NCI-H460 (cell line): ENCODE measurements around the gene SLF1. TPM values are rescaled to one million over a fixed set of nuclear protein-coding genes. Genes with fewer than 3 reads are reported as not detected.
"Not testable (repeated sequence)": the region's sequence is repeated elsewhere in the genome, so short reads cannot be mapped to it uniquely, and the experiment has no call there.

Experiments
- DNase-seq: peaks from one replicate; pipeline ENCODE4 v3.0.0-alpha.2; 2016; ENCODE audit warnings: low read depth; ENCODE audit errors: extremely low read depth
- polyA plus RNA-seq: library from polyadenylated mRNA; depleted of rRNA; stranded (reverse); fragments of >200 nt; gene quantifications from 2 replicates; pipeline ENCODE4 v1.2.3, GENCODE V29; 2014; cell fraction: nucleus; rRNA removed
- total RNA-seq: library from RNA; depleted of rRNA; stranded (reverse); fragments of >200 nt; shearing (Covaris generic); gene quantifications from 2 replicates; pipeline ENCODE4 v1.2.3, GENCODE V29; 2014; rRNA removed

The SLF1 gene
- total RNA-seq: 54.8 and 77.0 TPM in 2 replicates
- polyA plus RNA-seq: 50.9 and 67.3 TPM in 2 replicates

GRCh38 chr5:94618493-94619328, at the start of gene SLF1, which contains the start of gene KIAA0825:
Gene SLF1, plus strand, starts transcription at chr5:94618669. Its CDS starts 10,142 bp downstream, at chr5:94628811.
Gene KIAA0825, minus strand, starts transcription at chr5:94618604. Its CDS starts 81,478 bp downstream, at chr5:94537126.
- peak; percentile 89 for DNase-seq

- no peak for DNase-seq
These were observed 47.1 kb upstream of the SLF1 start for GRCh38 chr5:94571415-94571814.

GRCh38 chr5:94573349-94573748, 45.1 kb upstream of the SLF1 start:
- not testable (repeated sequence) for DNase-seq

DNA sequence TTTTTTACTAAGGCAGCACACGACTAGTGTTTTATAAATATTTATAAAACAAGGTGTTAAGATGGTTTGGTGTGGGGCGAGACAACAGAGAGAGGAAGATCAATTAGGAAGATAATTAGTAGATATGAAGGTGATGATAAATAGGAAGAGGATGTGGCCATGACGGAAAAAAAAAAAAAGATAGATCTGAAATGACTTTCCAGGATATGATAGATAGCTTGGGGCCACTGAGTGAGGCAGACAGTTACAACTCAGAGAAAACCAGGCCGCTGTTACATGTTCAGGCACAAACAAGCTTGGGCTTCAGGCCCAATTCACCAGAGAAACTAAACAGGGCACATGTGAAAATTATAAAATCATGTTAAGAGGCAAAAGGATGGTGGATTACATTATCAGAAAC, 43.3 kb upstream of the SLF1 start:
- DNase-seq: no peak

- no peak for DNase-seq
These were observed 40.8 kb upstream of the SLF1 start for GRCh38 chr5:94577466-94578245.

DNA sequence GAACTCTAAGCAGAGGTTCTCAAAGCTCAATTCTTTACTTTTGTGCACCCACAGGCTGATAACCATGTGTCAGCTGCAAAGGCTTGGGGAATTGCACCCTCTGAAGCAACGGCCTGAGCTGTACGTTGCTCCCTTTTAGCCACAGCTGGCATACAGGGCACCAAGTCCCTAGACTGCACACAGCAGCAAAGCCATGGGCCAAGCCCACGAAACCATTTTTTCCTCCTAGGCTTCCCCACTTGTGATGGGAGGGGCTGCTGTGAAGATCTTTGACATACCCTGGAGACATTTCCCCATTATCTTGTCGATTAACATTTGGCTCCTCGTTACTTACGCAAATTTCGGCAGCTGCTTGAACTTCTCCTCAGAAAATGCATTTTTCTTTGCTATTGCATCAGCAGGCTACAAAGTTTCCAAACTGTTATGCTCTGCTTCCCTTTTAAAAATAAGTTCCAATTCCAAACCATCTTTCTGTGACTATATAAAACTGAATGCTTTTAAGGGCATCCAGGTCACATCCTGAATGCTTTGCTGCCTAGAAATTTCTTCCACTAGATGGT, 23.1 kb upstream of the SLF1 start:
- no peak for DNase-seq

GRCh38 chr5:94613583-94613982, 4.9 kb upstream of the SLF1 start:
- peak; percentile 52 for DNase-seq

GRCh38 chr5:94614156-94614805, 4.2 kb upstream of the SLF1 start:
- DNase-seq: no peak

GRCh38 chr5:94615862-94616261, 2.6 kb upstream of the SLF1 start:
- DNase-seq: no peak

DNA sequence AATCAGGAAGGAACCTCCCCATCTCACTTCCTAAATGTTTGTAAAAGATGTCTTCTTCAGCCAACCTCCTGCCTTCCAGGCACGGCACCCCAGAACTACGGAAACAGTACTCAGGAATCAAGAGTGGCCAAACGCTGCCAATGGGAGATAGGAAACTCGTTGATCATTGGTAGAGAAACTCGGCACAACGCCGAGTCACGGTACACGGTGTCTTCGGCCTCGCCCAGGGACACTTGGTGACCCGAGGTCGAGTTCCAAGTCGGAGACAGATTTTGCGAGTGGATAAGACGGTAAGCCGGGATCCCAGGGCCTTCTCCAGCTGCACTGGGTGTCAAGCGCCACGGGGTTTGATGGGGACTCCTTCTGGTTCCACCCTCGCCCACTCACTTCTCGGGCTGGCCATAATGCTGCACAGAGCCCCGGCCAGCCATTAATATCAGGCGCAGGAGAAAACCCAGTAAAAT, 408 bp upstream of the SLF1 start:
- peak; percentile 72 for DNase-seq

GRCh38 chr5:94620256-94620655, 1.8 kb downstream of the SLF1 start:
- DNase-seq: no peak

GRCh38 chr5:94621763-94622162, 3.3 kb downstream of the SLF1 start:
- DNase-seq: no peak

GRCh38 chr5:94623011-94623410, 4.5 kb downstream of the SLF1 start:
- DNase-seq: no peak

DNA sequence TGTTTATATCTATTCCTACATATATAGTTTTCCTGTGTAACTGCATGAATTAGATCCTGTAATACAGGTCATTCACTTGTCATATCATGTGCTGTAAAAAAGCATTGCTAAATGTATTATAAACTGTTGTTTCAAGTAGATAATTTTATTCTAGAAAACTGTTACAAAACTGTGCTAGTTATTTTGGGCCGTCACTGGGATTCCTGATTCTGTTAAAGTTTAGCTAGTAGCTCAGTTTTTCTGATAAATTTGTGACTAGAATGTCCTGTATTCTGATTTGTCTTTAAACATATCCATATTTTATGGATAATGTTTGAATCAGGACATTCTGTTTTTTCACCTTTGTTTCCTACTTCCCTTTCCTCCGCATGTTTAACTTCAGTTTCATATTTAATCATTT, 5.4 kb downstream of the SLF1 start:
- no peak for DNase-seq

GRCh38 chr5:94627191-94627590, 8.7 kb downstream of the SLF1 start:
- DNase-seq: no peak

DNA sequence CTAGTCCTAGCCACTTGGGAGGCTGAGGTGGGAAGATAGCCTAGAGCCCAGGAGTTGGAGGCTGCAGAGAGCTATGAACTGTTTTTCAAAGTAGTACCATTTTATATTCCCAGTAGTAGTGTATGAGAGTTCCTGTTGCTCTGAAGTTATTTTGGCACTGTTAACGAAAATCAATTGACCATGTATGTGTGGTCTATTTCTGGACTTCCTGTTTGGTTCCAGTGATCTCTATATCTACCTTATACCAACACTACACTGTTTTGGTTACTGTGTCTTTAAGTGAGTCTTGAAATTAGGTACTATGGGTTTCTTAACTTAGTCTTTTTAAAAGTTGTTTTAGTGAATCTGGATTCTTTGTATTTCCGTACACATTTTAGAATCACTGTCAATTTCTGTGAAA, 13.6 kb downstream of the SLF1 start:
- no peak for DNase-seq

DNA sequence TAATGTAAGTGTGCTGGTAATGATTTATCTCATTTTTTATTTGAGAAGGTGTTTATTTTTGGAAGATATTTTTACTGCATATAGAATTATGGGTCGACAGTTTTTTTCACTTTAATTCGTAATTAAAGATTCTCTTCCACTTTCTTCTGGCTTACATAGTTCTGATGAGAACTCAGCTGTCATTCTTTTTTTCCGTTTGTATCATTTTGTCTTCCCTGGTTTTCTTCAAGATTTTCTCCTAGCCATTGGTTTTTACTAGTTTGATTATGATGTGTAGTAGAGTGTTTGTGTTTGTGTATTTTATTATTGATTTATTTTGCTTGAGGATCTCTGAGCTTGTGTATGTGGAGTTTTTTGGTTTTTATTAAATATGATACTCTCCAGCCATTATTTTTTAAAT, 21.7 kb downstream of the SLF1 start:
- DNase-seq: no peak

GRCh38 chr5:94645053-94645452, 26.6 kb downstream of the SLF1 start:
- no peak for DNase-seq

GRCh38 chr5:94646758-94647157, 28.3 kb downstream of the SLF1 start:
- no peak for DNase-seq

DNA sequence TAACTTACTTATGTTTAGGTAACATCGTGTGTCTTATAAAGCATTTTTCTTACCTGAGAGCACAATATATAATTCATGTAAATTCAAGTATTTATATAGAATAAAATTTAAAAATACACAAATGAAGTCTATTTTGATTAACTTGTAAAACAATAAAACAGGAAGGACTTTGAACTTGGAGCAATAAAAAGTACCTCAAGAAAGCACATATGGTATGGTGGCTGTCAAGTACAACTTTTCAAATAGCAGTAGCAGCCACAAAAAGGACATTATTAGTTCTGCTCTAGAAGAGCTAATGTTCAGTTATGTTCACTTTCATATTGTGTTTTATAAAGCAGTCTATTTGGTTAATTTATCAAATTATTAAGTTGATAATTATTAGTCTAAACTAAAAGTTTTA, 31.4 kb downstream of the SLF1 start:
- no peak for DNase-seq

DNA sequence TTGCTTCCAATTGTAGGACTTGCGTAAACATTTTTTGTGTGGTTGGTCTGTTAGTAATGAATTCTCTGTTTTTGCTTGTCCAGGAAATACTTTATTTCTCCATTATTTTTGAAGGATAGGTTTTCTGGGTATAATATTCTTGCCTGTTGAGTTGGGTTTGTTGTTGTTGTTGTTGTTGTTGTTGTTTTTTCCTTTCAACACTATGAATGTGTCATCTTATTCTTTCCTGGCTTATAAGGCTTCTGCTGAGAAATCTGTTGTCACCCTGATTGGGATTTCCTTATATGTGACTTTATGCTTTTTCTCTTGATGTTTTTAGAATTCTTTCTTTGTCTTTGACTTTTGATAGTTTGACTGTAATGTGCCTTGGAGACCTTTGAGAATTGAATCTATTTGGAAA, 39.8 kb downstream of the SLF1 start:
- DNase-seq: no peak
